DND-41 (cell line): ENCODE data around the gene AKNA.

Experiments used
- EZH2 ChIP-seq: IDR thresholded peaks from 3 replicates; pipeline ENCODE4 v1.6.1; 2012; ENCODE audit warnings: borderline replicate concordance, low read depth, mild to moderate bottlenecking, moderate library complexity, low read length, inconsistent platforms; ENCODE audit not compliant: severe bottlenecking
- TF ChIP-seq, protein P1 (sequence below): IDR thresholded peaks from 2 replicates; pipeline ENCODE4 v1.5.1; 2012; ENCODE audit warnings: borderline replicate concordance, low read length, moderate library complexity, mild to moderate bottlenecking; ENCODE audit not compliant: poor library complexity, severe bottlenecking; ENCODE audit errors: extremely low read depth

- TF ChIP-seq, protein P1, sequence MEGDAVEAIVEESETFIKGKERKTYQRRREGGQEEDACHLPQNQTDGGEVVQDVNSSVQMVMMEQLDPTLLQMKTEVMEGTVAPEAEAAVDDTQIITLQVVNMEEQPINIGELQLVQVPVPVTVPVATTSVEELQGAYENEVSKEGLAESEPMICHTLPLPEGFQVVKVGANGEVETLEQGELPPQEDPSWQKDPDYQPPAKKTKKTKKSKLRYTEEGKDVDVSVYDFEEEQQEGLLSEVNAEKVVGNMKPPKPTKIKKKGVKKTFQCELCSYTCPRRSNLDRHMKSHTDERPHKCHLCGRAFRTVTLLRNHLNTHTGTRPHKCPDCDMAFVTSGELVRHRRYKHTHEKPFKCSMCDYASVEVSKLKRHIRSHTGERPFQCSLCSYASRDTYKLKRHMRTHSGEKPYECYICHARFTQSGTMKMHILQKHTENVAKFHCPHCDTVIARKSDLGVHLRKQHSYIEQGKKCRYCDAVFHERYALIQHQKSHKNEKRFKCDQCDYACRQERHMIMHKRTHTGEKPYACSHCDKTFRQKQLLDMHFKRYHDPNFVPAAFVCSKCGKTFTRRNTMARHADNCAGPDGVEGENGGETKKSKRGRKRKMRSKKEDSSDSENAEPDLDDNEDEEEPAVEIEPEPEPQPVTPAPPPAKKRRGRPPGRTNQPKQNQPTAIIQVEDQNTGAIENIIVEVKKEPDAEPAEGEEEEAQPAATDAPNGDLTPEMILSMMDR = no peak
- no peak for TF ChIP-seq EZH2
These were observed 44.9 kb downstream of the AKNA start for GRCh38 chr9:114342755-114343440.
